K562 treated with DMSO at 1 percent for 4 hours (cell line): Measurements from ENCODE around the gene RIBC2. TPM values are rescaled to one million over a fixed set of nuclear protein-coding genes. Genes with fewer than 3 reads are reported as not detected.

Experiments
- total RNA-seq: library from RNA; unstranded; fragments of 300-600 nt; gene quantifications from 2 replicates; pipeline ENCODE4 v1.2.3, GENCODE V29; 2022; ENCODE audit not compliant: insufficient read depth

The RIBC2 gene, protein sequence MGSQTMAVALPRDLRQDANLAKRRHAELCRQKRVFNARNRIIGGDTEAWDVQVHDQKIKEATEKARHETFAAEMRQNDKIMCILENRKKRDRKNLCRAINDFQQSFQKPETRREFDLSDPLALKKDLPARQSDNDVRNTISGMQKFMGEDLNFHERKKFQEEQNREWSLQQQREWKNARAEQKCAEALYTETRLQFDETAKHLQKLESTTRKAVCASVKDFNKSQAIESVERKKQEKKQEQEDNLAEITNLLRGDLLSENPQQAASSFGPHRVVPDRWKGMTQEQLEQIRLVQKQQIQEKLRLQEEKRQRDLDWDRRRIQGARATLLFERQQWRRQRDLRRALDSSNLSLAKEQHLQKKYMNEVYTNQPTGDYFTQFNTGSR
- total RNA-seq = not detected in 2 replicates

DNA sequence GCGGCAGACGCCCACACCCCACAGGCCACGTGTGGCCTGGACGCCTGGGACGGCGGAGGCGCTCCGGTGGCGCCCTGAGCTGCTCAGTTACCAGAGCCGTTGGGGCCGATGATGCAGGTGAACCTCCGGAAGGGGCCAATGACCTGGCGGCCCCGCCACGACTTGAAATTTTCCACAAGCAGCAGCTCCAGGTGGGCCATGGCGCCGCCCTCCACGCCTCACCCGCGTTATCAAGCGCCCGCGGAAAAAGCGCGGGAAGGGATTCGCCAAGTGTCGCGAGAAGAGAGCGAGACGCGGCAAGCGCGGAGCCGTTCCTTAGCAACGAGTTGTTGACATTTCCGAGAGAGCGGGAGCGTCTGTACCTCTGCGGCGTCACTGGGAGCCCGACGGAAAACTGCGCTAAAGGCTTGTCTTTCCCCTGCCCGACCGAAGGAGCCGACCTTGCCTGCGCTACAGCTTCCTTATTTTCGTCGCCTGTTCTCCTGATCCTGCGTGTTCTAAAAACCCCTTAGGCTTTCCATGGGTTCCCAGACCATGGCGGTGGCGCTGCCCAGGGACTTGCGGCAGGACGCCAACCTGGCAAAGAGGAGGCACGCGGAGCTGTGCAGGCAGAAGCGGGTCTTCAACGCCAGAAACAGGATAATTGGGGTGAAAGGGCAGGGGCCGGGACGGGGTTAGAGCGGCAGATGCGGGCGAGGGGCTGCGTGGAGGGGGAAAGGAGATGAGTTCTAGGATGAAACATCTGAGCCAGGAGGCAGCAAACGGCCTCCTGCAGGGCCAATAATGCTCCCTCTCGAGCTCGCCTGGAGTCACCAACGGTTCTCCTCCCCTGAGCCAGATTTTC lies at the start of gene RIBC2, which contains the start of gene SMC1B:
Gene RIBC2, plus strand, starts transcription at position 326 of the 844 bp plus-strand sequence. Its CDS starts 194 bp downstream, at position 520.
Gene SMC1B, minus strand, starts transcription at position 232 of the 844 bp plus-strand sequence. Its CDS starts 32 bp downstream, at position 200.

Other genes starting within 250 kb of the RIBC2 start
- gene NUP50, start 249.8 kb upstream of the RIBC2 start, total RNA-seq = 34.2 and 59.9 TPM in 2 replicates
- gene KIAA0930, start 172.8 kb upstream of the RIBC2 start, total RNA-seq = 3.7 and 6.5 TPM in 2 replicates
- gene UPK3A, start 128.7 kb upstream of the RIBC2 start, total RNA-seq = not detected in 2 replicates
- 45.9 and 70.6 TPM in 2 replicates for gene FAM118A, start 103.8 kb upstream of the RIBC2 start, total RNA-seq
- not detected in 2 replicates for gene SMC1B, start 94 bp upstream of the RIBC2 start, total RNA-seq
- gene FBLN1, start 89.2 kb downstream of the RIBC2 start, total RNA-seq = not detected in 2 replicates